Choroid plexus epithelial cell (primary cell): ENCODE results near the gene KDM5B.
"Not testable (repeated sequence)": the region's sequence is repeated elsewhere in the genome, so short reads cannot be mapped to it uniquely, and the experiment has no call there.

Experiments used
- DNase-seq: peaks from one replicate; pipeline ENCODE4 v3.0.0-alpha.2; 2010; ENCODE audit warnings: low read depth
- H3K4me3 ChIP-seq: 2 replicates; pipeline ENCODE4 v1.5.1; 2011; ENCODE audit warnings: low read depth, mild to moderate bottlenecking, control low read depth, low read length, moderate library complexity
- TF ChIP-seq, protein P1 (sequence below): conservative IDR thresholded peaks from 2 replicates; pipeline ENCODE4 v1.5.1; 2011; ENCODE audit warnings: low read depth, mild to moderate bottlenecking, control low read depth, inconsistent platforms, low read length, moderate library complexity

KDM5B gene

DNA sequence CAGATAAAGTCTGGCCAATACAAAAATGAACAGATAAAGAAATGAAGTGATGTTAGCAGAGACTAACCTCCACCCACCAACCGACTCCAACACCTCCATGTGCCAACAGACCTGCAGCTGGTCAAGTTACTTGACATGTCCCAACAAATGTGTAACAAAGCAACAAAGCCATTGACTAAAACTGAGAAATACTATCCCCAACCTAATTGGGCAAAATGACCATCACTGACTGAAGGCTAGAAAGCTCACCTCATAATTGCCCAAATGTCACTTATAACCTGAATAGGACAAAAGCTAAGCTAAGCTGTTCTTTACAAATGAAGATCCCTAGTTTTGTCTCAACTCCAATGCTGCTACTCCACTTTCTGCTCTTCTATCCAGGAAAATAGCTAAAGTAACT is 7.5 kb downstream of the KDM5B start:
- TF ChIP-seq, protein P1, sequence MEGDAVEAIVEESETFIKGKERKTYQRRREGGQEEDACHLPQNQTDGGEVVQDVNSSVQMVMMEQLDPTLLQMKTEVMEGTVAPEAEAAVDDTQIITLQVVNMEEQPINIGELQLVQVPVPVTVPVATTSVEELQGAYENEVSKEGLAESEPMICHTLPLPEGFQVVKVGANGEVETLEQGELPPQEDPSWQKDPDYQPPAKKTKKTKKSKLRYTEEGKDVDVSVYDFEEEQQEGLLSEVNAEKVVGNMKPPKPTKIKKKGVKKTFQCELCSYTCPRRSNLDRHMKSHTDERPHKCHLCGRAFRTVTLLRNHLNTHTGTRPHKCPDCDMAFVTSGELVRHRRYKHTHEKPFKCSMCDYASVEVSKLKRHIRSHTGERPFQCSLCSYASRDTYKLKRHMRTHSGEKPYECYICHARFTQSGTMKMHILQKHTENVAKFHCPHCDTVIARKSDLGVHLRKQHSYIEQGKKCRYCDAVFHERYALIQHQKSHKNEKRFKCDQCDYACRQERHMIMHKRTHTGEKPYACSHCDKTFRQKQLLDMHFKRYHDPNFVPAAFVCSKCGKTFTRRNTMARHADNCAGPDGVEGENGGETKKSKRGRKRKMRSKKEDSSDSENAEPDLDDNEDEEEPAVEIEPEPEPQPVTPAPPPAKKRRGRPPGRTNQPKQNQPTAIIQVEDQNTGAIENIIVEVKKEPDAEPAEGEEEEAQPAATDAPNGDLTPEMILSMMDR, result no peak
- DNase-seq, result no peak
- H3K4me3 ChIP-seq, result no peak overlapping the region

DNA sequence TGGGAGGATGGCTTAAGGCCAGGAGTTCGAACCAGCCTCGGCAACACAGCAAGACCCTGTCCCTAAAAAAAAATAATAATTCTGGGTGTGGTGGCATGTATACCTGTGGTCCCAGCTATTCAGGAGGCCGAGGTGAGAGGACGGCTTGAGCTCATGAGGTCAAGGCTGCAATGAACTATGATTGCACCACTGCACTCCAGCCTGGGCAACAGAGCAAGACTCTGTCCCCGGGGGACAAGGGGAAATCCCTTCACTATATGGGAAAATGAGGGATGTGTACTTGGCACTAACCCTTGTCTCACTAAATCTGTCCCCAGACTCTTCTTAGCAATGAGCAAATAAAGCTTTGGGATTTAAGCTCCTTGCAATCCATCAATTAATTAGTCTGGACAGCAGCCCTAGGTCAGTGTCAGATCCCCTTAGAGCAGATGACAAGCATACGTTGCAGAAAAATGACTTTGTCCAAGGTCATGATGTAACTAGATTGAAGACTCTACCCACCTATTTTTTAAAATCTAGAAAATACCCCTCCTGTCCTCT is 9.4 kb downstream of the KDM5B start:
- DNase-seq, result no peak
- TF ChIP-seq, protein P1, result no peak
- no peak overlapping the region for H3K4me3 ChIP-seq

DNA sequence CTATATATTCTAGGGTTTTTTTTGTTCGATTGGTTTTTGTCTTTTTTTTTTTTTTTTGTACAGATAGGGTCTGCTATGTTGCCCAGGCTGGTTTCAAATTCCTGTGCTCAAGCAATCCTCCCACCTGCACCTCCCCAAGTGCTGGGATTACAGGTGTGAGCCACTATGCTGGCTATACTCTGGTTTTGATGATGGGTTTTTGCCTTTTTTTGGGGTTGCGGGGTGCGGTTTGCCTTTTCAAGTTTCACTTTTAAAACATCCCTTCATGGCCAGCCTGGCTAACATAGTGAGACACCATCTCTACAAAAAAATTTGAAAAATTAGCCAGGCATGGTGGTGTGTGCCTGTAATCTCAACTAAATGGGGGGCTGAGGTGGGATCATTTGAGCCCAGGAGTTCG is 10.0 kb downstream of the KDM5B start:
- no peak overlapping the region for H3K4me3 ChIP-seq
- TF ChIP-seq, protein P1, result no peak
- DNase-seq, result no peak

DNA sequence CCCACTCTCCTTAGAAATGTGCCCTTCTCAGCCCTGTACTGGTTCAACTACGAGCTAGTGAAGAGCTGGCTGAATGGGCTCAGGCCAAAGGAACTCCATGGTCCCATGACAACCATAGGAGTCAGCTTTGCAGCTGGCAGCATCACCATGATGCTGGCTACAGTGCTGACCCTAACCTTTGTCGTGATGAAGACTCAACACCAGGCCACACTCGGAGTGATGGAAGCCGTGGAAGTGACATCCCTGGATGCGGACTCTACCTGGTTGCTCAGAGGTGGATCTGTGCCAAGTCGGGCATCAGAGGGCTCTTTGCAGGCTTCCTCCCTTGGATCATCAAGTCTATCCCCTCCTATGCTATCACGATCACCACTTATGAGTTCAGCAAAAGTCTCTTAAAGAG is 11.6 kb downstream of the KDM5B start:
- H3K4me3 ChIP-seq, result no peak overlapping the region
- no peak for DNase-seq
- TF ChIP-seq, protein P1, result no peak

DNA sequence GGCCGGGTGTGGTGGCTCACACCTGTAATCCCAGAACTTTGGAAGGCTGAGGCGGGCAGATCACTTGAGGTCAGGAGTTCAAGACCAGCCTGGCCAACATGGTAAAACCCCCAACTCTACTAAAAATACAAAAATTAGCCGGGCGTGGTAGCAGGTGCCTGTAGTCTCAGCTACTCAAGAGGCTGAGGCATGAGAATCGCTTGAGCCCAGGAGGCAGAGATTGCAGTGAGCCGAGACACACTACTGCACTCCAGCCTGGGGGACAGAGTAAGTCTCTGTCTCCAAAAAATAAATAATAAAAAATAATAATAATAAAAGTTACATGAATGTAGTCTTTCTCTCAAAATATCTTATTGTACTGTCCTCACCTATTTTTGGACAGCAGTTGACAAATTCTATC is 13.3 kb downstream of the KDM5B start:
- H3K4me3 ChIP-seq, DNase-seq: not testable (repeated sequence)

DNA sequence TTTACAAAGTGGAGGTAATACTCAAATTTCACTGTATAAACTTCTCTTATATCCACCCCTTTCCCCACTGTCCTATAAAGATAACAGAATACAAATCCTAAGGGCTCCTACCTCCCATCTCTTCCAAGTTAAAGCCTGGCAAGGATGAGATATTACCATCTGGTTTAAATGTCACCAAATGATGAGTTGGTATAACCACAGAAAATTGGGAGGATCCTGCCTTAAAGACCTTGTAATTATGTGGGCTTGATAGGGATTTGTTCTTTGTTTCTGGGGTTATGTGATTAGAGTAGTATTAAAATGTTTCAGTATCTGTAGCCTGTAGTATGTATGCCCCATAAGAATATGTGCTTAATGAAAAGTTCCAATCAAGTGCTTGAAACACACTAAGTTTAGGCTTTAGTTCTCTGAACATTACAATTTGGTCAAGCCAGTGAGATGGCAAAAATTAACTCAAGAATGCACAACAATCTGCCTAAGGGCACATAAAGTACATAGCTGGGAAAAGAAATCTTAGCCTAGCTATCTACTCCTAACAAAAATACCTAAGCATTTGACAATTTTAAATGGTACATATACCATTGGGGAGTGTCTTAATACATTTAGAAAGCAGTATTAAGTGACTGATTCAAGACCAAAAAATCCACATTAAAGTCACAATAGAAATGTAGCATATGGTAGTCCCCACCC is 14.0 kb downstream of the KDM5B start:
- no peak overlapping the region for H3K4me3 ChIP-seq
- no peak for DNase-seq
- TF ChIP-seq, protein P1, result no peak

DNA sequence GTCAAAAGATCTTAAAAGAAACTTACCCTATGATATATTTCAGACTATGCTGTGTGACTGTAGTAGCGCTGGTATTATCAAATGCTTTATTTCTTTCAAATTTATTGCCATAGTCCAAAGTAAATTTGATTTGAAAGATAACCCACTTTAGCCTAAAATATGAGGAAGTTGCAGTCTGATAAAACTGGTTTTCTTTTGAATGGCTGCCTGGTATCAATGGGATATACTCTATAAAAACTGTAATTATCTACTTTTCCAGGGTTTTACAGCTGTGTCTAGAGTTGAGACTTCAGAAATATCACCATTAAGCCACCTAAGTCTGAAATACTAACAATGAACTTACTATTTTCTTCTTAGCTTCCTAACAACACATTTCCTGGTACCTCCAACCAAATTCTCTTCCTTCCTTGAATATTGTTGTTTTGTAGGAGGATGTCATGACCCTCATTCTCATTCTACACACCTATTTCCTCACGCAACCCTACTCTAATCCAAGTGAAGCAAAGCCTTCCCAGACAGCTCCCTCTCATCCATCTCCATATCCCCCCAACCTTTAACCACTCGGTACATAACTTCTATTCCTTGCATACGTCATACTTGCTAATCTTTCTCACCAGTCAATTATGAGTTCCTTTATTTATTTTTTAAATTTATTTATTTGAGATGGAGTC is 17.0 kb downstream of the KDM5B start:
- no peak for DNase-seq
- H3K4me3 ChIP-seq, result no peak overlapping the region
- TF ChIP-seq, protein P1, result no peak
